Bronchial epithelial cell (primary cell): ENCODE measurements around the gene PLPPR4. TPM values are rescaled to one million over a fixed set of nuclear protein-coding genes. Genes with fewer than 3 reads are reported as not detected.
"Not testable (repeated sequence)": the region's sequence is repeated elsewhere in the genome, so short reads cannot be mapped to it uniquely, and the experiment has no call there.

ENCODE experiments used
- DNase-seq: peaks from one replicate; pipeline ENCODE4 v3.0.0-alpha.2; 2010; ENCODE audit warnings: low read depth
- FAIRE-seq: peaks from 2 replicates; lab custom pipeline; 2011; peaks lifted over from hg19 to GRCh38; lab: Jason Lieb, UNC
- H3K27me3 ChIP-seq: 2 replicates; pipeline ENCODE4 v1.5.1; 2011; ENCODE audit warnings: low read length; ENCODE audit not compliant: control insufficient read depth, insufficient read depth
- H3K36me3 ChIP-seq: 2 replicates; pipeline ENCODE4 v1.5.1; 2011; ENCODE audit warnings: low read length; ENCODE audit not compliant: control insufficient read depth, insufficient read depth
- H3K4me3 ChIP-seq: 2 replicates; pipeline ENCODE4 v1.5.1; 2011; ENCODE audit warnings: mild to moderate bottlenecking, low read depth, low read length, control low read depth
- CTCF ChIP-seq: IDR thresholded peaks from 2 replicates; pipeline ENCODE4 v1.5.1; 2011; ENCODE audit warnings: mild to moderate bottlenecking, moderate library complexity, low read length, control low read depth, inconsistent platforms; ENCODE audit not compliant: insufficient read depth, severe bottlenecking
- total RNA-seq: library from RNA; depleted of rRNA; stranded (reverse); fragments of >200 nt; gene quantifications from 2 replicates; pipeline ENCODE4 v1.2.1, GENCODE V29; 2014

Gene PLPPR4
- total RNA-seq, 1 donor from 2014 or later: not detected

DNA sequence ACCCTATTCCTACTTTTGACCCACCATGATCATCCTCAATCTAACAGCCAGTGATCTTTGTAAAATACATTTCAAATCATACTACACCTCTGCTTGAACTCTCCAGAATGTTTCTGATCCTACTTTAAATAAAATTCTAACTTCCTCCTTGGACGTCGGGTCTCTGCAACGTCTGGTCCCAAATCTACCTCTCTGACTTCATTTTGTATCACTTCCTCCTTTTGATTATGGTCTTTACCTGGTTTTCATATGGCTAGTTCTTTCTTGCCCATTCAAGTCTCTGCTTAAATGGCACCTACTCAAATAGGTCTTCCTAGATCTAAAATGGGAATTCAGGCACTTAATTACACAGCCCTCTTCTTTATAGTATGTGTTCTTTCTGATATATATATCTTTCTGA is 18.2 kb downstream of the PLPPR4 start:
- no peaks in the 10 kb centered on the region for H3K36me3 ChIP-seq
- TF ChIP-seq CTCF: no peak
- FAIRE-seq (no peak), DNase-seq (no peak)
- H3K4me3 ChIP-seq: no peak overlapping the region
- no peaks in the 10 kb centered on the region for H3K27me3 ChIP-seq

DNA sequence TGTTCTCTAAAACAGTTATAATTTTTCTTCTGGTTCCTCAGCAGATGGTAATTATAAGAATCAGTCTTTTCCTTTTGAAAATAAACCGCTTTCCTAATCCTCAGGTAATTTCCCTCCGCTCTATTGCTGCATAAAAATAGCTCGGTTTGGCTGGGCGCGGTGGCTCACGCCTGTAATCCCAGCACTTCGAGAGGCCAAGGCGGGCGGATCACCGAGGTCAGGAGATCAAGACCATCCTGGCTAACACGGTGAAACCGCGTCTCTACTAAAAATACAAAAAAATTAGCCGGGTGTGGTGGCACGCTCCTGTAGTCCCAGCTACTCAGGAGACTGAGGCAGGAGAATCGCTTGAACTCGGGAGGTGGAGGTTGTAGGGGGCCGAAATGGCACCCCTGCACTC is 19.2 kb downstream of the PLPPR4 start:
- FAIRE-seq, H3K27me3 ChIP-seq, H3K4me3 ChIP-seq, DNase-seq, H3K36me3 ChIP-seq: not testable (repeated sequence)

GRCh38 chr1:99292886-99293285 is 28.6 kb downstream of the PLPPR4 start:
- H3K27me3 ChIP-seq: no peaks in the 10 kb centered on the region
- DNase-seq (no peak), FAIRE-seq (no peak)
- no peak for TF ChIP-seq CTCF
- no peak overlapping the region for H3K4me3 ChIP-seq
- no peaks in the 10 kb centered on the region for H3K36me3 ChIP-seq

- H3K4me3 ChIP-seq: no peak overlapping the region
- no peaks in the 10 kb centered on the region for H3K36me3 ChIP-seq
- no peaks in the 10 kb centered on the region for H3K27me3 ChIP-seq
- TF ChIP-seq CTCF: no peak
- DNase-seq (no peak), FAIRE-seq (no peak)
Measured at GRCh38 chr1:99297923-99298322, 33.6 kb downstream of the PLPPR4 start.

- FAIRE-seq (no peak), DNase-seq (no peak)
Measured at GRCh38 chr1:99304725-99305282, 40.5 kb downstream of the PLPPR4 start.

DNA sequence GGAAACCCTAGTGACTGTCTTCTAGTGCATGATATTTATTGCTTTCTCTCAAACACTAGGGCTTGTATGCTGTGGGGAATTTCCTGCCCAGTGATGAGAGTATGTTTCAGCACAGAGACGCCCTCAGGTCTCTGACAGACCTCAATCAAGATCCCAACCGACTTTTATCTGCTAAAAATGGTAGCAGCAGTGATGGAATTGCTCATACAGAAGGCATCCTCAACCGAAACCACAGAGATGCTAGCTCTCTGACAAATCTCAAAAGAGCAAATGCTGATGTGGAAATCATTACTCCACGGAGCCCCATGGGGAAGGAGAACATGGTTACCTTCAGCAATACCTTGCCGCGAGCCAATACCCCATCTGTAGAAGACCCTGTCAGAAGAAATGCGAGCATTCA is 41.3 kb downstream of the PLPPR4 start:
- no peaks in the 10 kb centered on the region for H3K27me3 ChIP-seq
- FAIRE-seq (no peak), DNase-seq (no peak)
- TF ChIP-seq CTCF: no peak
- no peaks in the 10 kb centered on the region for H3K36me3 ChIP-seq
- H3K4me3 ChIP-seq: no peak overlapping the region

More at GRCh38 chr1:99304725-99305282, 40.5 kb downstream of the PLPPR4 start:
- no peaks in the 10 kb centered on the region for H3K36me3 ChIP-seq
- TF ChIP-seq CTCF: no peak
- no peaks in the 10 kb centered on the region for H3K27me3 ChIP-seq
- H3K4me3 ChIP-seq: no peak overlapping the region
